GM10266 (cell line): ENCODE data around the gene HSD17B11.
"Not testable (repeated sequence)": the region's sequence is repeated elsewhere in the genome, so short reads cannot be mapped to it uniquely, and the experiment has no call there.

Experiments used
- DNase-seq: peaks from one replicate; pipeline ENCODE4 v3.0.0; 2012; ENCODE audit errors: extremely low spot score
- TF ChIP-seq, protein P1 (sequence below): IDR thresholded peaks from 2 replicates; pipeline ENCODE4 v1.5.1; 2012; ENCODE audit warnings: mild to moderate bottlenecking, low read depth; ENCODE audit not compliant: control insufficient read depth, insufficient read depth; ENCODE audit errors: missing control alignments

HSD17B11 gene

DNA sequence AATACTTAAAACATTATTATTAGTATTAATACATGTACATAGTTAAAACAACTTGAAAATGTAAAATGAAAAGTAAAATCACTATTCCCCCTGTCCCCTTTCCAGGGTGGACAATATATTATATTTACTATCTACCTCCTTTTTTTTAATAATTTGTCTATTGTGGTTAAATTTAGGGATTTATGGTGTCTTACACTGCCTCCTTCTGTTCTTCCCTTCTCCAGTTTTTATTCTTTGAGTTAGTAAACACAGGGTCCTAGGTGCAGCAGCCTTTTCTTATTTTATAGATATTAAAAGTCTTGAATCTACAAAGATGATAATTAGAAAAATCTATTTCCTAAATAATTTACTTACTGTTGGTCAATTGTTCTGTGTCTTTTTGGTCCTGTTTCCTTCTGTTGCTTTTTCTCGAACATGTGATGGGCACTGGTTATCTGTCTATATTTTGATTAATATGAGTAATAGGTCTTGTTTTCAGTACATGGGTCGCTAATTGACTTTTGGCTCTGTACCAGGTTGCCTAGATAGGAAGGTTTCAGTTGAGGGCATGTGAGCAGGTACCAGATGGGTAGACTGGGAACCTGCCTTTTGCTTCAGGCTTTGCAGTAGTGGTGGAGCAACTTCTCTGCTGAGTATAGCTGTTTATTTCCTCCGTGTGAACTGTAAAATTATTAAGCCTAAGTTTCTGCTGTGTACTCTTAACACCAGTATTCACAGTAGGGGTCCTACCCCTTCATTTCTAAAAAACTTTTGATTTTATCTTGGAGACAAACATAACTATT lies 32.5 kb upstream of the HSD17B11 start:
- TF ChIP-seq, protein P1, sequence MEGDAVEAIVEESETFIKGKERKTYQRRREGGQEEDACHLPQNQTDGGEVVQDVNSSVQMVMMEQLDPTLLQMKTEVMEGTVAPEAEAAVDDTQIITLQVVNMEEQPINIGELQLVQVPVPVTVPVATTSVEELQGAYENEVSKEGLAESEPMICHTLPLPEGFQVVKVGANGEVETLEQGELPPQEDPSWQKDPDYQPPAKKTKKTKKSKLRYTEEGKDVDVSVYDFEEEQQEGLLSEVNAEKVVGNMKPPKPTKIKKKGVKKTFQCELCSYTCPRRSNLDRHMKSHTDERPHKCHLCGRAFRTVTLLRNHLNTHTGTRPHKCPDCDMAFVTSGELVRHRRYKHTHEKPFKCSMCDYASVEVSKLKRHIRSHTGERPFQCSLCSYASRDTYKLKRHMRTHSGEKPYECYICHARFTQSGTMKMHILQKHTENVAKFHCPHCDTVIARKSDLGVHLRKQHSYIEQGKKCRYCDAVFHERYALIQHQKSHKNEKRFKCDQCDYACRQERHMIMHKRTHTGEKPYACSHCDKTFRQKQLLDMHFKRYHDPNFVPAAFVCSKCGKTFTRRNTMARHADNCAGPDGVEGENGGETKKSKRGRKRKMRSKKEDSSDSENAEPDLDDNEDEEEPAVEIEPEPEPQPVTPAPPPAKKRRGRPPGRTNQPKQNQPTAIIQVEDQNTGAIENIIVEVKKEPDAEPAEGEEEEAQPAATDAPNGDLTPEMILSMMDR: no peak
- no peak for DNase-seq

DNA sequence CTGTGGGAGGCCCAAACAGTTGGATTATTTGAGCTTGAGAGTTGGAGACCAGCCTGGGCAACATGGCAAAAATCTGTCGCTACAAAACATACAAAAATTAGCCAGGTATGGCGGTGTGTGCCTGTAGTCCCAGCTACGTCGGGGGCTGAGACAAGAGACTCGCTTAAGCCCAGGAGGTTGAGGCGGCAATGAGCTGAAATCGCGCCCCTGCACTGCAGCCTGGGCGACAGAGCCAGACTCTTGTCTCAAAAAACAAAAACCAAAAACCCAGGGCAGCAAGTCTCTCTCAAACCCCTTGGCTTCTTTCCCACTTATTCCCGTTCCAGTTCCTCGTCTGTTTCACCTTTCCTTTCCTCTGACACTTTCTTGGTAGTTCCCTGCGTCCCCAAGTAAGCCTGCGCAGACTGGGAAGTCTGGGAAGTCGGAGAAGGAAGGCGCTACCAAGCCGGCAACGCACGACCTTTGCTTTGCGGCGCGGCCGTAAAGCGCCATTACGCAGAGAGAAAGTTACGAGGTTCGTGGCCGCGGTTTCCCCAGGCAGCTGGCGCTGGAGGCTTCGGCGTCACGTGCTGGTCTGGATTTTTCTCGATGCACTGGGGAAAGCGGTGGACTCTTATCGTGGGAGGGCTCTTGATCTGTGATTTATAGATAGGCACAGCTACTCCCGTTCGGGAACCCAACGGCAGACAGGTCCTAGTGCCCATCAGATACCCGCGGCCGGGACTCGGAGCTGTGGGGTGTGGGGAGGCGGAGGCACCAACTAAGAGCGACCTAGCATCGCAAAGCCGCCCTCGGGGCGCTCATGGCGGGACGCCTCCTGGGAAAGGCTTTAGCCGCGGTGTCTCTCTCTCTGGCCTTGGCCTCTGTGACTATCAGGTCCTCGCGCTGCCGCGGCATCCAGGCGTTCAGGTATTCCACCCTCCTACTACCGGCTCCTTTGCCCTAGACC lies 31.4 kb upstream of the HSD17B11 start, which contains the start of gene NUDT9:
Gene NUDT9, plus strand, starts transcription at position 470 of the 949 bp plus-strand sequence. Its CDS starts 333 bp downstream, at position 803.
- peak; percentile 72 for DNase-seq
- TF ChIP-seq, protein P1: no peak

DNA sequence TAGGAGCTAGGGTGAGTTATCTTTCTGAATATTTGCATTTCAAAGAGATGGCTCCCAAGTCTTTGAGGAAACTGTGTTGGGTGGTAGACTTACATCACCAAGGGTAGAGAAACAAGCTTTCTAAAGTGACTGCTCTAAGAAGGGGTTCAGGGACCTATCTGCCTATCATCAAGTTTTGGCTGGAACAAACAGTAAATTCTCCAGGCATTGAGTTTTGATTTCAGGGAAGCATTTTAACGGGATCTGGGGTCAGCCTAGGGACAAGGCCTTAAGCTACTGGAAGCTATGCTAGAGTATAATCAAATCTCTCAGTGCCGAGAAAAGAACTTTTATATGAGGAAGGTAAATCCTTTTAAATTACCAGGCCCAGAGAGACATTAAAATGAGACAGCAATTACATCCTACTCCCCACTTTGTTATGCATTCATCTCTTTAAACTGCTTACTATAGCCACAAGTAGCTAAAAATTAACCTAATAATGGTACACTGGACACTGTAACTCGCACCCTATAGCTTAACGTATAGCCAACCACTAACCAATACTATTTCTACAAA lies 29.4 kb upstream of the HSD17B11 start:
- no peak for DNase-seq
- TF ChIP-seq, protein P1: no peak

DNA sequence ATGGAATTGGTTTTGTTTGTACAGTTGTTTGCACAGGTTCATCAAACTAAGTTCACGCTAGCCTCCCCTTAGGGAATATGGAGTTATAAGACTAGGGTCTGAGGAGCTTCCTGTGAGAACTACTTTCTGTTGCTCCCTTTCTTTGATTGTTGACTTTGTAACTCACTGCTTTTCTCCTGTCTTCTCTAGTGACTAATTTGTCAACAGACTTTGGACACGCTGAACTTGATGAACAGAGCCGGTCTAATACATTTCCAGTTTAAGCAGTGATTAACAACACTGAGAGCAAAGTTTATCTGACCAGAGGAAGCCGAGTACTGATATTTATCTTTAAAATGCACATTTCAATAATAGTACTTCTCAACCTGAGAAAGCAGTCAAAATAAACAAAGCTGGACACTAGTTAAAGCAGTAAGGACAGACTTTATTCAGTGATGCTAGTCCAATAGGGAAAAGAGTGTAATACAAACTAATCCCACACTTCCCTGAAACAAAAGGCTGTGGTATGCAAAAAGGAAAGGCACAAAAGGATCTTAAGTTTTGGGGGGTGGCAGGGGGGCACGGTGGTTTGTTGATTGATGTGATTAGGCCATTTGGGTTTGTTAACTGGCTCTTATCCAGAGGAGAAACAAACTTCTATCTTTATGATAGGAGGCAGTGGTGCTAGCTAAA lies 28.7 kb upstream of the HSD17B11 start:
- TF ChIP-seq, protein P1: no peak

DNA sequence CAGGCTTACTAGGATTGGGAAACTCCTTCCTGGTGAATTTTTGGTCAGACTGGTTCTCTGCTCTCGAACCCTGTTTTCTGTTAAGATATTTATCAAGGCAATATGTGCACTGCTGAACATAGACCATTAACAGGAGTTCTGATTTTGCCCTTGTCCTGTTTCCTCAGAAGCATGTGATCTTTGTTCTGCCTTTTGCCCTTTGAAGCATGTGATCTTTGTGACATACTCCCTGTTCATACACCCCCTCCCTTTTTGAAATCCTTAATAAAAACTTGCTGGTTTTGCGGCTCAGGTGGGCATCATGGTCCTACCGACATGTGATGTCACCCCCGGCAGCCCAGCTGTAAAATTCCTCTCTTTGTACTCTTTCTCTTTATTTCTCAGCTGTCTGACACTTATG lies 27.4 kb upstream of the HSD17B11 start:
- not testable (repeated sequence) for DNase-seq

More for the DNA sequence above, 28.7 kb upstream of the HSD17B11 start:
- no peak for DNase-seq

DNA sequence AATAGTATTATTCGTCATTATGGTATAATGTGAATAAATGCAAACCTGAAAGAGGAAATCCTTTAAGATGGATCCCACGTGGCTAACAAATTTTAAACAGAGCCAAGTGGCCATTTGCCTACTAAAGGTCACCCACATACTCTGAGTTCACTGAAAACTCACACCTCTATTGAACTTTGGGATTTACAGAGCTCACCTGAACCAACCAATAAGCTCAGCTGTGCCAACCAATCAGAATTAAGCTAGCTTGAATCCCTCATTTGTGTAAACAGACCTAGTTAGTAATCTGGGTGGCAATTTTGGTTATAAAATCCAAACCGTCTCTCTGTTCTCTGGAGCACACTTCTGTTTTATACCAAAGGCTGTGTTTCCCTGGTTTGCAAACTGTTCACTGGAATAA lies 26.0 kb upstream of the HSD17B11 start:
- TF ChIP-seq, protein P1: no peak
- DNase-seq: no peak

DNA sequence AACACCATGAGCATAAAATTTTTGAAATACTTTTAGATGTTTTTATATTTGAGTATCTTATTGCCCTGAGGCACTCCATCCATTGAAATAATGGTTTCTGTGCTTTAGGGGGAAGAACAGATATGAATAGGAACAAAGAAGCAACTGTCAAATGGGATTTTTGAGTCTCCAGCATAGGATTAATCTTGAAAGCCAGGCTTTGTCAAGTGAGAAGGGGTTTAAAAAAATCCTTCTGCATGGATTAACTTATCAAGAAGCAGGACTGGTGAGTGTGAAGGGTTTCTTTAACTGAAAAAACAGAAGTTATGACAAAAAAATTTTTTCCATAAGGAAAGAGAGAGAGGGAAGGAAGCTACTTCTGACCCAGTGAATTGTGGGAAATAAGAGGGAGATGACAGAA lies 23.8 kb upstream of the HSD17B11 start:
- TF ChIP-seq, protein P1: no peak
- DNase-seq: no peak
